B cell (primary cell): ENCODE measurements around the gene PICK1. TPM values are rescaled to one million over a fixed set of nuclear protein-coding genes. Genes with fewer than 3 reads are reported as not detected.

ENCODE experiments used
- ATAC-seq: fragments of 200-7000 bp; cut with Tn5 transposase; one replicate; pipeline ENCODE4 v1.10.0; 2021; ENCODE audit warnings: low read depth, mild to moderate bottlenecking, moderate number of reproducible peaks, moderate library complexity
- CTCF ChIA-PET: fragments of 350-600 bp; sonication (Branson Sonifier 250); formaldehyde crosslinking; loops from one replicate; lab custom pipeline; 2021; ENCODE audit warnings: antibody characterized with exemption, inconsistent platforms; lab: Charles Lee
- POLR2A ChIA-PET: fragments of 350-600 bp; sonication (Branson Sonifier 250); formaldehyde crosslinking; loops from one replicate; lab custom pipeline; 2021; ENCODE audit warnings: antibody characterized with exemption; lab: Charles Lee
- DNase-seq: peaks from one replicate; pipeline ENCODE4 v3.0.0; 2013
- H2AFZ ChIP-seq: 2 replicates; pipeline ENCODE4 v1.6.1; 2012; ENCODE audit warnings: mild to moderate bottlenecking, low read depth, low read length; ENCODE audit not compliant: insufficient read depth, poor library complexity, severe bottlenecking
- H3K27ac ChIP-seq, 2 donors: 1 replicate in 1 of 2; 2 replicates in 1 of 2; pipeline ENCODE4 v1.5.1; 2012 to 2013; ENCODE audit warnings: low read length in 2 of 2, mild to moderate bottlenecking in 2 of 2, moderate library complexity in 1 of 2
- H3K27me3 ChIP-seq, 4 experiments: fragments of 200-600 bp in 1 of 4; sonication (generic) in 1 of 4; replicated peaks in 1 of 4; 1 replicate in 2 of 4; 2 replicates in 2 of 4; pipeline versions ENCODE4 v1.6.1 to v1.7.0; 2013 to 2016; ENCODE audit warnings: low read length in 3 of 4, mild to moderate bottlenecking in 2 of 4, mixed read lengths in 1 of 4, moderate library complexity in 1 of 4; ENCODE audit not compliant: insufficient read depth in 4 of 4, control insufficient read depth in 3 of 4; ENCODE audit errors: control extremely low read depth in 1 of 4
- H3K36me3 ChIP-seq, 2 experiments: replicated peaks in 1 of 2; 1 replicate in 1 of 2; 2 replicates in 1 of 2; pipeline versions ENCODE4 v1.6.1 to v1.7.1; 2013; ENCODE audit warnings: low read length in 1 of 2; ENCODE audit not compliant: insufficient read depth in 2 of 2, control insufficient read depth in 1 of 2; ENCODE audit errors: control extremely low read depth in 1 of 2, extremely low read depth in 1 of 2
- H3K4me1 ChIP-seq, 2 donors: fragments of 200-600 bp in 1 of 2; sonication (generic) in 1 of 2; 1 replicate in 1 of 2; 2 replicates in 1 of 2; pipeline versions ENCODE4 v1.5.1 to v1.6.1; 2013 to 2017; ENCODE audit warnings: low read length in 2 of 2; ENCODE audit not compliant: control insufficient read depth in 2 of 2, insufficient read depth in 2 of 2
- H3K4me2 ChIP-seq: replicated peaks from 2 replicates; pipeline ENCODE3; 2012; ENCODE audit warnings: mild to moderate bottlenecking, low read depth, low read length; ENCODE audit not compliant: poor library complexity, severe bottlenecking
- H3K4me3 ChIP-seq, 5 experiments: fragments of 200-600 bp in 1 of 5; sonication (generic) in 1 of 5; 1 replicate in 3 of 5; 2 replicates in 2 of 5; pipeline versions ENCODE4 v1.5.1 to v1.7.0; 2011 to 2016; ENCODE audit warnings: low read length in 4 of 5, mild to moderate bottlenecking in 4 of 5, low read depth in 2 of 5, control low read depth in 1 of 5, moderate library complexity in 1 of 5; ENCODE audit not compliant: insufficient read depth in 1 of 5; ENCODE audit errors: control extremely low read depth in 1 of 5, extremely low read depth in 1 of 5
- H3K79me2 ChIP-seq: fragments of 200-600 bp; sonication (generic); one replicate; pipeline ENCODE4 v1.6.0; 2016; ENCODE audit warnings: low read length; ENCODE audit not compliant: control insufficient read depth, insufficient read depth
- H3K9ac ChIP-seq: fragments of 200-600 bp; sonication (generic); 2 replicates; pipeline ENCODE4 v1.6.1; 2017; ENCODE audit warnings: mild to moderate bottlenecking, low read length, moderate library complexity
- H3K9me3 ChIP-seq, 3 donors: one replicate each; pipeline versions ENCODE4 v1.6.1 to v1.7.1; 2013; ENCODE audit warnings: low read length in 2 of 3; ENCODE audit not compliant: control insufficient read depth in 2 of 3, insufficient read depth in 1 of 3; ENCODE audit errors: control extremely low read depth in 1 of 3
- H4K20me1 ChIP-seq: 2 replicates; pipeline ENCODE4 v1.6.0; 2012; ENCODE audit warnings: mild to moderate bottlenecking, low read length; ENCODE audit not compliant: insufficient read depth, control insufficient read depth, poor library complexity, severe bottlenecking
- H3K27ac Mint-ChIP-seq: one replicate; pipeline ENCODE4 v1.8.0; 2021; ENCODE audit warnings: mixed read lengths
- H3K27me3 Mint-ChIP-seq: one replicate; pipeline ENCODE4 v1.8.0; 2021; ENCODE audit warnings: mixed read lengths
- H3K4me1 Mint-ChIP-seq: one replicate; pipeline ENCODE4 v1.8.0; 2021; ENCODE audit warnings: mixed read lengths
- H3K4me3 Mint-ChIP-seq: one replicate; pipeline ENCODE4 v1.8.0; 2021; ENCODE audit warnings: mixed read lengths
- H3K9me3 Mint-ChIP-seq: one replicate; pipeline ENCODE4 v1.8.0; 2022; ENCODE audit warnings: mixed read lengths; ENCODE audit not compliant: insufficient read depth
- CTCF ChIP-seq: fragments of 200-600 bp; IDR thresholded peaks from one replicate; pipeline ENCODE4 v1.8.0; 2022; ENCODE audit warnings: antibody characterized with exemption, mild to moderate bottlenecking
- EZH2 ChIP-seq: IDR thresholded peaks from 2 replicates; pipeline ENCODE4 v1.6.1; 2012; ENCODE audit warnings: borderline replicate concordance, low read depth, mild to moderate bottlenecking, moderate library complexity, low read length; ENCODE audit not compliant: insufficient read depth, poor library complexity, severe bottlenecking
- WGBS: methylation state at CpG from one replicate; pipeline ENCODE4 v1.1.5; 2013; ENCODE audit warnings: missing lambda C conversion rate; ENCODE audit not compliant: insufficient coverage; 5-methylcytosine and 5-hydroxymethylcytosine counted together
- intact Hi-C: fragments of 100-400 bp; cut with micrococcal nuclease; formaldehyde crosslinking; loops from one replicate; pipeline ENCODE4 v1.10.0; 2022
- polyA plus RNA-seq: library from polyadenylated mRNA; depleted of rRNA; stranded (reverse); fragments of >200 nt; gene quantifications from 2 replicates; pipeline ENCODE4 v1.2.3, GENCODE V29; 2012
- total RNA-seq, 2 donors: library from RNA; stranded (reverse); fragments of 120-200 nt in 1 of 2; gene quantifications; 1 replicate in 1 of 2; 2 replicates in 1 of 2; pipeline versions ENCODE4 v1.2.3 to v1.2.4, GENCODE V29; 2013 to 2022

Gene PICK1
- total and polyA plus RNA-seq, 2 donors (not counting 1 experiment from before 2014, with no cell fraction given) = 34.2 to 37.4 TPM

- CTCF ChIA-PET = interaction anchor here (0.8 to 1.0 kb wide), 3 partner anchors 43 to 632 kb away, joined by 3 read pairs; partner anchors contain the start of gene TOMM22
- Mint-ChIP-seq H3K4me1 (peaks cover 7% of the 10 kb centered on the region), H3K27ac (no peak overlapping the region), H3K9me3 (no peaks in the 10 kb centered on the region), H3K27me3 (peaks cover 13% of the 10 kb centered on the region), H3K4me3 (no peak overlapping the region)
- no peaks in the 10 kb centered on the region for H3K36me3 ChIP-seq
- H3K9me3 ChIP-seq = no peaks in the 10 kb centered on the region
- peaks cover 0 to 21% (median 2%) of the 10 kb centered on the region in 4 experiments for H3K27me3 ChIP-seq
- H4K20me1 ChIP-seq = no peaks in the 10 kb centered on the region
- no peak for DNase-seq
- peaks cover 0 to 11% of the 10 kb centered on the region in 2 donors for H3K4me1 ChIP-seq
- no peak overlapping the region for H3K9ac ChIP-seq
- H2AFZ ChIP-seq = no peak overlapping the region
- intact Hi-C loops = loop anchor here (5.0 to 10.0 kb wide), 3 partner anchors 135 to 347 kb away; partner anchors contain the start of genes CSNK1E and PLA2G6
- 94% methylated on average over 12 of the region's 20 CpGs for WGBS
- H3K79me2 ChIP-seq = no peaks in the 10 kb centered on the region
- TF ChIP-seq EZH2 (no peak), CTCF (no peak)
- H3K4me3 ChIP-seq = no peak overlapping the region
- no peak overlapping the region for H3K27ac ChIP-seq
- POLR2A ChIA-PET = no interaction called here
- no peak overlapping the region for H3K4me2 ChIP-seq
- ATAC-seq = no peak
Observed at GRCh38 chr22:38049812-38050619, 7.2 kb upstream of the PICK1 start.

GRCh38 chr22:38050720-38051119 lies 6.5 kb upstream of the PICK1 start:
- no peaks in the 10 kb centered on the region for H3K79me2 ChIP-seq
- no peaks in the 10 kb centered on the region for H3K9me3 ChIP-seq
- H3K27me3 ChIP-seq = peaks cover 0 to 21% (median 2%) of the 10 kb centered on the region in 4 experiments
- Mint-ChIP-seq H3K4me3 (no peak overlapping the region), H3K9me3 (no peaks in the 10 kb centered on the region), H3K4me1 (peaks cover 7% of the 10 kb centered on the region), H3K27ac (no peak overlapping the region), H3K27me3 (peaks cover 11% of the 10 kb centered on the region)
- H2AFZ ChIP-seq = no peak overlapping the region
- TF ChIP-seq CTCF = no peak
- TF ChIP-seq EZH2 = no peak
- intact Hi-C loops = loop anchor here (5.0 to 10.0 kb wide), 3 partner anchors 134 to 347 kb away; partner anchors contain the start of genes CSNK1E and PLA2G6
- DNase-seq = no peak
- POLR2A ChIA-PET = no interaction called here
- WGBS = 89% methylated on average over 7 of the region's 7 CpGs
- H3K36me3 ChIP-seq = no peaks in the 10 kb centered on the region
- no peaks in the 10 kb centered on the region for H4K20me1 ChIP-seq
- no peak overlapping the region for H3K4me2 ChIP-seq
- CTCF ChIA-PET = interaction anchor here (1.0 kb wide), 1 partner anchor 521 kb away, joined by 3 read pairs; no protein-coding TSS in a partner anchor
- H3K27ac ChIP-seq = no peak overlapping the region
- no peak overlapping the region for H3K4me3 ChIP-seq
- ATAC-seq = no peak
- H3K4me1 ChIP-seq = peaks cover 0 to 11% of the 10 kb centered on the region in 2 donors
- no peak overlapping the region for H3K9ac ChIP-seq
